ENCODE measurements around the gene CCNL2.

The CCNL2 gene

DNA sequence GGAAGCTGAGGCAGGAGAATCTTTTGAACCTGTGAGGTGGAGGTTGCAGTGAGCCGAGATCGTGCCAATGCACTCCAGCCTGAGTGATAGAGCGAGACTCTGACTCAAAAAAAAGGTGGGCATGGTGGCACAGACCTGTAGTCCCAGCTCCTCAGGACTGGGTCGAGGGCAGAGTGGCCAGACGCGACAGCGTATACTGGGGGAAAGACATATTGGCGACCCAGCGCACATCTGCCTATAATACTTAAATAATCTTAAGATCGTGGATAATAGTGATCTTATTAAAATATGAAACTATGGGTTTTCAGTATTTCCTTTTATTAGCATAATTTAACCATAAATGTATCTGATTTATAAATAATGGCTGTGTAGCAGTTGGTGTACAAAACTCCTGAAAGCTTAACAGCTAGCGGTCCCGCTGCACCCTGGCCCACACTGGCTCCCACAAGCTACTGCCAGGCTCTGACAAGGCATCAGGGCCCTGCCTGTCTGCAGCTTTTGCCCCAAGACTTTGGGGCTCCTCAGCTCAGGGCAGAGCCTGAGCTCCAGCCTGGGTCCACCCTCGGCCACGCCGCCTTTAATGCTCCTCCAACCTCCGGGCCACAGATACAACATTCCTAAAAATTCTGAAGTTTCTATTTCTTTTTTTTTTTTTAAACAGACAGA is 21.5 kb downstream of the CCNL2 start:
- TF ChIP-seq Cebpa-rat (IDR thresholded peaks at IDR 0.05), result no peak
- peaks cover 0 to 48% (median 40%) of the 10 kb centered on the region in 11 experiments; a peak in 18 of 22 replicates for H4K20me1 ChIP-seq
- H3K4me3 ChIP-seq, result no peak overlapping the region
- H3K36me3 ChIP-seq, result peaks cover 32 to 57% (median 47%) of the 10 kb centered on the region in 11 experiments
- 0 out of 22 replicates have a peak overlapping the region, but pooled peaks of 1 of the 11 experiments have one; percentile 6 for H3K9ac ChIP-seq
- no peaks in the 10 kb centered on the region for H3K9me3 ChIP-seq (replicated peaks in 1 of 11)
- no peak overlapping the region for H3K27ac ChIP-seq
- H3K4me1 ChIP-seq, result peaks cover 21 to 27% (median 25%) of the 10 kb centered on the region in 10 experiments
- no peaks in the 10 kb centered on the region for H3K27me3 ChIP-seq
- H3K4me2 ChIP-seq, result no peak overlapping the region

DNA sequence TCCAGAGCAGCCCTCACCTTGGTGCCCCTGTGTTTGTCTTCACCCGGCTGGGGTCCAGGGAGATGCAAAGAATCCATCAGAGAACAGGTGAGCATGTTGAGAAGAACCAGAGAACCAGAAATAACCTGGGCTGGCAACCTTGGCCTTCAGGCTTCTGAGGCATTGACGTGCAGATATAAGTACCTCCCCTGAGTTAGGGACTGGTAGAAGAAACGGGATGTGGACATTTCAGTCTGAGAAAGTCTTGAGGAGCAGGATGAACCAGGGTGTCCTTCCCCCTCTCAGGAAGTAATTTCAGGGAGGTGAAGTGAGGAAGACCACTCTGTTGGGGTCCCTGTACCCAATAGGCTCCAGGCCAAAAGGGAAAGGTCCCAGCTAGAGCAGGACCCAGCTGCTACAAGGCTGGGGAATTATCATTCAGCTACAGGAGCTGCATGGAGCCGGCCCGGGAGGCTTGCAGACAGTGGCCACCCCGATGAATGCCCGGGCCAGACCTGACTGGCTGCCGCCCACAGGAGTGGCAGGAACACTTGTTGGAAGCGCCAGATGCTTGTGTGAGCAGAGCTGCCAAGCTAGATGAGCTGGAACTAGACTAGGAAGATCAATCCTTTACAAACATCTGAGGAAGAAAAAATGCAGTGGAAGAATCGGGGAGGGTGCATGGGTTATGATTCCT is 22.4 kb downstream of the CCNL2 start:
- Histone ChIP-seq H3K4me2 (peak overlapping the region in 10 of 11 experiments; percentile 66 to 98 (median 86); a peak in 18 of 22 replicates), H3K27ac (peak overlapping the region in 9 of 11 experiments; percentile 89 to 98 (median 97); a peak in 11 of 22 replicates), H3K4me3 (peak overlapping the region in 2 of 10 experiments; percentile 94 to 98; a peak in 3 of 20 replicates), H3K27me3 (no peaks in the 10 kb centered on the region), H4K20me1 (peaks cover 2 to 48% (median 41%) of the 10 kb centered on the region in 11 experiments; a peak in 21 of 22 replicates), H3K4me1 (peaks cover 31 to 37% (median 35%) of the 10 kb centered on the region in 10 experiments), H3K9ac (peak overlapping the region in 7 of 11 experiments; percentile 91 to 99 (median 99); a peak in 5 of 22 replicates), H3K9me3 (replicated peaks in 1 of 11) (no peaks in the 10 kb centered on the region), H3K36me3 (peaks cover 24 to 52% (median 38%) of the 10 kb centered on the region in 11 experiments)
- no peak for TF ChIP-seq Cebpa-rat (IDR thresholded peaks at IDR 0.05)

DNA sequence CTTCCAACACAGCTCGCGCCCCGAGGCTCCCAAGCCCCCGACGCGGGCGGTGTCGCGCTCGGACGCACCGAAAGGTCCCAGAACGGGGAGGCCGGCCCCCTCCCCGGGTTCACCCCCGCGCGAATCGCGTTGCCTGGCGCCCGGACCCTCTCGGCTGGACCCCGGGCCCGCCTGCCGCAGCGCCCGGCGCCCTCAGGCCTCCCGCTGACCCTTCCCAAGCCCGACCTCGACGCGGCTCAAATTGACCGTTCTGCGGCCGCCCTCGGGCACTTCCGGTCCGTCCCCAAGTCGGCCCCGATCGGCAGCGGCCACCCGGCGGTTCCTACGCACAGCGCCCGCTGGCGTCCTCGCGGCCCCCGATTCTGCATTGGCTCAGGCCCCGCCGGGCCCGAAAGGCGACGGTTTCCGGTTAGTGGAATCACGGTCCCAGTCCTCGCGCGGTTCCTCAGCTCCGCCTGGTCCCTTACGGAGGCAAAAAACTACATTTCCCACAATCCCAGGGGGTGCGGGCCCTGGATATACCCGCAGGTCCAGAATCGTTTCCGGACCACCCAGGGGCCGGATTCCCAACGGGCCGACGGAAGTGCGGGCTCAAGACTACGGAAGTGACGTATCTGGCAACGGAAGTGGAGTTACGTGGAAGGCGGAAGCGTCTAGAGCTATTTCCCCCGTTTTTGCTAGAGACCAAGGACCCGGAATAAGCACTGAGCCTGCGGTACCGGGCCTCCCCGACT is 24.0 kb downstream of the CCNL2 start, which contains the start of gene AURKAIP1:
AURKAIP1 (minus strand) TSS at position 279 of the 734 bp plus-strand sequence. CDS start 451 bp downstream, outside the sequence.
- H3K9me3 ChIP-seq (replicated peaks in 1 of 11), result no peaks in the 10 kb centered on the region
- H3K9ac ChIP-seq, result peak within 1 kb of the TSS; percentile 91 to 99 (median 98)
- no peak for TF ChIP-seq Cebpa-rat (IDR thresholded peaks at IDR 0.05)
- peaks cover 8 to 36% (median 22%) of the 10 kb centered on the region in 11 experiments for H3K36me3 ChIP-seq
- peaks cover 4 to 46% (median 41%) of the 10 kb centered on the region in 11 experiments; a peak in 21 of 22 replicates for H4K20me1 ChIP-seq
- peaks cover 46 to 53% (median 51%) of the 10 kb centered on the region in 10 experiments for H3K4me1 ChIP-seq
- no peaks in the 10 kb centered on the region for H3K27me3 ChIP-seq
- peak within 1 kb of the TSS; percentile 80 to 100 (median 96) for H3K4me3 ChIP-seq
- H3K4me2 ChIP-seq, result peak within 1 kb of the TSS; percentile 95 to 100 (median 100)
- peak within 1 kb of the TSS; percentile 89 to 98 (median 95) for H3K27ac ChIP-seq

DNA sequence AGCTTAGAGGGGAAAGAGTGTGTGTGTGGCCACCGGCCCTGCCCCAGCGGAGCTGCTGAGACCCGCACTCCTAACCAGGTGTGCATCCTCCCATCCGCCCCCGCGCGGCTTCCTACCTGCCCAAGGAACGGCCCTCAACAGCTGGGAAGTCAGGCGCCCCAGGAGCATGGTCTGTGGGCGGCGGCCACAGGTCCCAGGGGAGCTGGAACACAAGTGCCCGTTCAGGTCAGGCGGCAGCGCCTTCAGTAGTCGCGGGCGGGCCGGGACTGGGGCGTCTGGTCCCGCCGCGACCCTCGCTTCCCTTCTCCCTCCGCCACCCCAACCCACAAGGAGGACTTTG is 24.6 kb downstream of the CCNL2 start:
- Histone ChIP-seq H3K9me3 (replicated peaks in 1 of 11) (no peaks in the 10 kb centered on the region), H4K20me1 (peaks cover 4 to 45% (median 41%) of the 10 kb centered on the region in 11 experiments; a peak in 21 of 22 replicates), H3K27ac (peak overlapping the region; percentile 89 to 98 (median 95)), H3K4me3 (peak overlapping the region; percentile 80 to 100 (median 96)), H3K4me2 (peak overlapping the region; percentile 95 to 100 (median 100)), H3K9ac (peak overlapping the region; percentile 91 to 99 (median 98)), H3K36me3 (peaks cover 8 to 34% (median 20%) of the 10 kb centered on the region in 11 experiments), H3K27me3 (no peaks in the 10 kb centered on the region), H3K4me1 (peaks cover 46 to 57% (median 56%) of the 10 kb centered on the region in 10 experiments)
- no peak for TF ChIP-seq Cebpa-rat (IDR thresholded peaks at IDR 0.05)

DNA sequence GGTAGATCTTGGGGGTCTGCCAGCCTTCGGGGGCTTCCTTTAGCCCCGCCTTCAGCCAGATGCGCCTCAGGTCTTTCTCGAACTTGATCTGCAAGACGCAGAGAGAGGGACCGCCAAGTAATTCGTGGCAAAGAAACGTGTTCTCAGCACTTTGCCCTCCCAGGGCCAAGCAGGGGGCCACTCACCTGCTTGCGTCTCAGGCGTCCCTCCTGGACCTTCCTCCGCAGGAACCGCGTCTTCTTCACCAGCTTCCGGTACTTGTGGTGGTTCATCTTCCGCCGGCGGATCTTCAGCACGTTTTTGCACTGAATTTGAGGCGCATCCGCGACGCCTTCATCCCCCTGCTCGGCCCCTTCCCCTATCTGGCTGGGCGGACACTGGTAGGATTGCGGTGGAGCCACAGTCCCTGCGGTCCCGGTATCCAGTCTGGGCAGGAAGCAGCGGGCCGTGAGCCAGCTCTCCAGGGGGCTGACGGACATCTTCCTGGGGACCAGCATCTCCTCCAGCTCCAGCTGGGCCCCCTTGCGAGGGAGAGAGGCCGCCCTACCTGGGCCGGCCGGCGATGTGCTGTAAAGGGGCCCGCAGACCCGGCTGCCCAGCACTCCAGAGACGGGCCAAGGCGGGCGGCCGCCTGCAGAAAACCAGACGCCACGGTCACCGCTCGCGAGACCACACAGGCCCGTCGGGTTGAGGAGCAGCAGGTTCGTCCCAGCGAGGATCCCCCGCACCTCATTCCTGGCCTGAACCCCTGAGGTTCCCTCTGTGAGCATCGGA is 25.1 kb downstream of the CCNL2 start:
- Histone ChIP-seq H3K9ac (peak overlapping the region; percentile 91 to 99 (median 98)), H3K27me3 (no peaks in the 10 kb centered on the region), H3K36me3 (peaks cover 8 to 34% (median 20%) of the 10 kb centered on the region in 11 experiments), H3K27ac (peak overlapping the region; percentile 89 to 98 (median 95)), H4K20me1 (peaks cover 4 to 45% (median 41%) of the 10 kb centered on the region in 11 experiments; a peak in 21 of 22 replicates), H3K4me2 (peak overlapping the region; percentile 95 to 100 (median 100)), H3K4me1 (peaks cover 46 to 62% (median 59%) of the 10 kb centered on the region in 10 experiments), H3K4me3 (peak overlapping the region; percentile 80 to 100 (median 96)), H3K9me3 (replicated peaks in 1 of 11) (no peaks in the 10 kb centered on the region)
- no peak for TF ChIP-seq Cebpa-rat (IDR thresholded peaks at IDR 0.05)

DNA sequence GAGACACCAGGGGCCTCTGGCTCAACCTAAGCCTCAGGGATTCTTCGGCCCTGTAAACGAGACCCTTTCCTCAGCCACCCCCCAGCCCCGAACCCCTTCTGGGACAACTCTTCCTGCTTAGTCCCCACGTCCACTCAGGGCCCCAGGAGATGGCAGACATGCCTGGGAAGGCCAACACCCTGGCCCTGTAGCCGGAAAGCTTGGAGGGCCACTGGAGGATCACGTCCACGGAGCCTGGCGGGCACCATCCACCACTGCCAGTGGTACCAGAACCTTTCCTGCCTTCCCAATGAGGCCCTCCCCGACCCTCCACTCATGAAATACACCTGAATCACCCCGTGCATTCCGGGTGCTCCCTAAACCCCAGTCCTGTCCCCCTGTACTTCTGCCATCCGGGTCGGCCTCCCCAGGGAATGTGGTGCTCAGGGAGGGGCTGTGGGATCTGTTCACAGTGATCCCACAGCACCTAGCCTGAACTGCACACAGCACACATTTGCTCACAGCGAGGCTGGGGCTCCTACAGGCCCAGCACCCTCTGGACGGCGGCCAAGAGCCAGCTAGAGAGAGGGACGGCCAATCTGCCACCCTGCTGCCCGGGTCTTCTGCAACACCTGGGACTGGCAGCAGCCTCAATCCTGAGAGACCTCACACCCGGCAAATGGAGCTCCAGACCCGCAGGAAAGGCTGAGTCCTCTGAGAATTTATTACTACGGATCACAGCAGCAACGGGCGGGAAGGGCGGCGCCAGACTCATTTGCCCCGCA is 25.9 kb downstream of the CCNL2 start:
- Histone ChIP-seq H4K20me1 (peaks cover 4 to 45% (median 41%) of the 10 kb centered on the region in 11 experiments; a peak in 21 of 22 replicates), H3K27ac (peak overlapping the region in 6 of 11 experiments; percentile 80 to 97 (median 94); a peak in 9 of 22 replicates), H3K9me3 (replicated peaks in 1 of 11) (no peaks in the 10 kb centered on the region), H3K4me1 (peaks cover 46 to 62% (median 59%) of the 10 kb centered on the region in 10 experiments), H3K36me3 (peaks cover 8 to 34% (median 20%) of the 10 kb centered on the region in 11 experiments), H3K9ac (peak overlapping the region; percentile 91 to 99 (median 98)), H3K27me3 (no peaks in the 10 kb centered on the region), H3K4me2 (peak overlapping the region; percentile 95 to 100 (median 100)), H3K4me3 (peak overlapping the region; percentile 80 to 100 (median 96); a peak in 19 of 20 replicates)
- no peak for TF ChIP-seq Cebpa-rat (IDR thresholded peaks at IDR 0.05)

Measured in BLaER1 treated with 17β-estradiol and CSF1 and Interleukin-3, amounts not matched to agents 10 nM and 100 nM (cell line).